T-helper 1 cell (primary cell): ENCODE results near the gene PRR33.
A peak's percentile ranks its signal among the peaks of the same experiment; 100 is the strongest.

ENCODE experiments used
- DNase-seq, 5 donors: peaks; one replicate each; pipeline ENCODE4 v3.0.0-alpha.2; 2012 to 2020

The PRR33 gene

GRCh38 chr11:1847006-1847735, 44.5 kb downstream of the PRR33 start:
- DNase-seq = no peak

GRCh38 chr11:1846453-1846932, 45.2 kb downstream of the PRR33 start:
- no peak for DNase-seq

- no peak for DNase-seq
These were observed 45.9 kb downstream of the PRR33 start for GRCh38 chr11:1845561-1846452.

GRCh38 chr11:1845095-1845429, 46.6 kb downstream of the PRR33 start:
- no peak for DNase-seq

GRCh38 chr11:1844221-1845094, 47.2 kb downstream of the PRR33 start:
- DNase-seq = peak in 1 of 5 donors; percentile 64

GRCh38 chr11:1843796-1844195, 47.9 kb downstream of the PRR33 start:
- no peak for DNase-seq

GRCh38 chr11:1843098-1843473, 48.6 kb downstream of the PRR33 start:
- DNase-seq = no peak

GRCh38 chr11:1842149-1843097, 49.3 kb downstream of the PRR33 start:
- DNase-seq = no peak

- DNase-seq = no peak
These were observed 50.1 kb downstream of the PRR33 start for GRCh38 chr11:1841511-1842148.

GRCh38 chr11:1840780-1841480, 50.8 kb downstream of the PRR33 start:
- DNase-seq = peak in 1 of 5 donors; percentile 1

- peak in 1 of 5 donors; percentile 5 for DNase-seq
These were observed 51.5 kb downstream of the PRR33 start for GRCh38 chr11:1839924-1840779.

GRCh38 chr11:1839204-1839923, 52.3 kb downstream of the PRR33 start:
- DNase-seq = peak in 1 of 5 donors; percentile 0

- DNase-seq = peak in 2 of 5 donors; percentile 2 to 4
These were observed 53.1 kb downstream of the PRR33 start, which contains the start of gene TNNI2 for GRCh38 chr11:1838426-1839144. TNNI2 (plus strand) TSS chr11:1838981; CDS start chr11:1839697, 716 bp downstream.
